A673 (cell line): ENCODE measurements around the gene KCNK1.

ENCODE experiments used
- CTCF ChIP-seq: fragments of 300-800, 200-600 bp; sonication (generic); conservative IDR thresholded peaks from 2 replicates; pipeline ENCODE4 v1.5.1; 2017; ENCODE audit warnings: low read depth, mild to moderate bottlenecking, antibody characterized with exemption, low read length, moderate library complexity, mixed read lengths
- EZH2 ChIP-seq: fragments of 200-600 bp; sonication (generic); IDR thresholded peaks from 2 replicates; pipeline ENCODE4 v1.6.1; 2017; ENCODE audit warnings: borderline replicate concordance, low read depth, mild to moderate bottlenecking, mixed read lengths, antibody characterized with exemption, low read length; ENCODE audit not compliant: poor library complexity, severe bottlenecking

DNA sequence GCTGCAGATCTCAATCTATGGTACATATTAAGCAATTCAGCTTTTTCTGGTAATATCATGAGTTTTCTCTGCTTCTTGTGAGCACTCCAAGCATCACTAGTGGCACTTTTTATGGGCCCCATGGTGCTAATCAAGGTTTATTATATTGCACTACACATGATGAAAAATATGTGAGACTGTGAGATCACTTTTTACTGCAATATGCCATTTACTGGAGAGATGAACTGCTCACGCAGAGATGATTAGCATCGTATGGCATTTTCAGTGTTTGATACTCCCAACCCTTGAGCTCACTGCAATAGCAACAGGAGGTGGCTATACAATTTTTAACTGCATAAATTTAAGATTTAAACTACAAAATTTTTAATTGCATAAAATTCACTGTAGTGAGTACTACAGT is 8.7 kb upstream of the KCNK1 start:
- TF ChIP-seq CTCF (no peak), EZH2 (no peak)
